ENCODE results near the gene RHOF. TPM values are rescaled to one million over a fixed set of nuclear protein-coding genes. Genes with fewer than 3 reads are reported as not detected.
"Not testable (repeated sequence)": the region's sequence is repeated elsewhere in the genome, so short reads cannot be mapped to it uniquely, and the experiment has no call there.

RHOF gene
- total and polyA plus RNA-seq, 2 of the 13 experiments (the other 11 are each of a cell fraction or from before 2014, with no cell fraction given), result 14.6 to 32.2 TPM

- H3K79me2 ChIP-seq (ENCODE audit: insufficient read depth, low read length); H3K36me3 ChIP-seq (replicated peaks in 1 of 2; ENCODE audit: control insufficient read depth in 1 of 2, insufficient read depth in 2 of 2, low read length in 2 of 2); H3K27me3 ChIP-seq (ENCODE audit: control insufficient read depth in 1 of 2, insufficient read depth in 2 of 2, low read length in 2 of 2); H2AFZ ChIP-seq (ENCODE audit: low read length); H3K4me3 ChIP-seq (replicated peaks in 1 of 3; ENCODE audit: insufficient read depth in 1 of 3, low read depth in 2 of 3, low read length in 3 of 3); intact Hi-C loops (cut with micrococcal nuclease; ENCODE audit: unreplicated experiment); DNase-seq (ENCODE audit: low spot score); H3K27ac ChIP-seq (ENCODE audit: extremely low read length, insufficient read depth, low read length); CTCF ChIA-PET (ENCODE audit: low intra/inter-chr PET ratio, low total read pairs); H3K4me2 ChIP-seq (ENCODE audit: low read depth, low read length); FAIRE-seq; POLR2A ChIA-PET; H3K9me3 ChIP-seq (ENCODE audit: low read length); ATAC-seq; in situ Hi-C loops (cut with HindIII; ENCODE audit: extremely low pct_ligation_motif_present, low pct_unique_long_range_greater_than_20kb); BruUV-seq (replicated peaks); H3K9ac ChIP-seq (ENCODE audit: insufficient read depth, low read depth, low read length); H4K20me1 ChIP-seq (ENCODE audit: insufficient read depth, low read length): not testable (repeated sequence)
- peaks cover 37% of the 10 kb centered on the region for H3K4me1 ChIP-seq (ENCODE audit: insufficient read depth, low read length)
- 0 out of 2 replicates have a peak, but pooled peaks have one; percentile 36 for TF ChIP-seq CEBPG (CRISPR knock-in tag; IDR thresholded peaks at IDR 0.05)
- peak; percentile 29; the same call in 1 of the 2 replicates for TF ChIP-seq ZNF460 (CRISPR knock-in tag; IDR thresholded peaks at IDR 0.05; ENCODE audit: borderline replicate concordance)
- TF ChIP-seq CEBPB (IDR thresholded peaks at IDR 0.05; ENCODE audit: borderline replicate concordance, low read depth, low read length), result peak; percentile 35; the same call in 1 of the 2 replicates
- 88% methylated on average over 5 of the region's 5 CpGs for WGBS (ENCODE audit: low lambda C conversion rate)
These were observed 47.9 kb downstream of the RHOF start for GRCh38 chr12:121745545-121745944.

- intact Hi-C loops (cut with micrococcal nuclease; ENCODE audit: unreplicated experiment) (no loop called here), in situ Hi-C loops (cut with HindIII; ENCODE audit: extremely low pct_ligation_motif_present, low pct_unique_long_range_greater_than_20kb) (no loop called here)
- no peak overlapping the region for H3K9ac ChIP-seq (ENCODE audit: insufficient read depth, low read depth, low read length)
- H4K20me1 ChIP-seq (ENCODE audit: insufficient read depth, low read length), result no peaks in the 10 kb centered on the region
- H3K4me2 ChIP-seq (ENCODE audit: low read depth, low read length), result no peak overlapping the region
- no peak for FAIRE-seq
- H3K27ac ChIP-seq (ENCODE audit: extremely low read length, insufficient read depth, low read length), result no peak overlapping the region
- BruUV-seq (replicated peaks), result no TSS peak
- H3K4me1 ChIP-seq (ENCODE audit: insufficient read depth, low read length), result peaks cover 19% of the 10 kb centered on the region
- TF ChIP-seq ZNF704 (CRISPR knock-in tag; IDR thresholded peaks at IDR 0.05; ENCODE audit: borderline replicate concordance) (no peak), RFX5 (IDR thresholded peaks at IDR 0.05; ENCODE audit: low read depth, low read length) (no peak), SP4 (CRISPR knock-in tag; IDR thresholded peaks at IDR 0.05) (no peak), MLXIP (CRISPR knock-in tag; IDR thresholded peaks at IDR 0.05; ENCODE audit: borderline replicate concordance) (no peak), ZNF441 (CRISPR knock-in tag; IDR thresholded peaks at IDR 0.05; ENCODE audit: borderline replicate concordance) (no peak), ZBTB42 (CRISPR knock-in tag; IDR thresholded peaks at IDR 0.05) (no peak)
- WGBS (ENCODE audit: low lambda C conversion rate), result 96% methylated on average over 6 of the region's 6 CpGs
- H3K27me3 ChIP-seq (ENCODE audit: control insufficient read depth in 1 of 2, insufficient read depth in 2 of 2, low read length in 2 of 2), result no peaks in the 10 kb centered on the region
- H2AFZ ChIP-seq (ENCODE audit: low read length), result no peak overlapping the region
- H3K36me3 ChIP-seq (replicated peaks in 1 of 2; ENCODE audit: control insufficient read depth in 1 of 2, insufficient read depth in 2 of 2, low read length in 2 of 2), result peaks cover 1 to 3% of the 10 kb centered on the region in 2 experiments; a peak in 2 of 5 replicates
- no peaks in the 10 kb centered on the region for H3K79me2 ChIP-seq (ENCODE audit: insufficient read depth, low read length)
- DNase-seq (ENCODE audit: low spot score), result no peak
- H3K9me3 ChIP-seq (ENCODE audit: low read length), result no peaks in the 10 kb centered on the region
- ChIA-PET CTCF (ENCODE audit: low intra/inter-chr PET ratio, low total read pairs) (interaction anchor here (0.6 kb wide), 1 partner anchor 19 kb away, joined by 4 read pairs; no protein-coding TSS in a partner anchor), POLR2A (no interaction called here)
- H3K4me3 ChIP-seq (replicated peaks in 1 of 3; ENCODE audit: insufficient read depth in 1 of 3, low read depth in 2 of 3, low read length in 3 of 3), result no peak overlapping the region
- no peak for ATAC-seq
These were observed 51.7 kb downstream of the RHOF start for GRCh38 chr12:121741743-121742142.

All from HepG2 (cell line).